Ascending aorta (tissue), 2 donors: Measurements from ENCODE around the gene SCYL3. TPM values are rescaled to one million over a fixed set of nuclear protein-coding genes. Genes with fewer than 3 reads are reported as not detected.
"Not testable (repeated sequence)": the region's sequence is repeated elsewhere in the genome, so short reads cannot be mapped to it uniquely, and the experiment has no call there.

Experiments used
- DNase-seq, 2 donors: peaks; one replicate each; pipeline ENCODE4 v3.0.0-alpha.2; 2019; ENCODE audit warnings: low spot score in 2 of 2
- H3K27ac ChIP-seq, 2 donors: fragments of 200-600 bp; sonication (generic); one replicate each; pipeline ENCODE4 v1.5.1; 2016 to 2017; ENCODE audit warnings: mild to moderate bottlenecking in 1 of 2
- H3K27me3 ChIP-seq: fragments of 200-600 bp; sonication (generic); one replicate; pipeline ENCODE4 v1.5.1; 2017
- H3K36me3 ChIP-seq, 2 donors: fragments of 200-600 bp; sonication (generic); one replicate each; pipeline ENCODE4 v1.5.1; 2016
- H3K4me1 ChIP-seq, 2 donors: fragments of 200-600 bp; sonication (generic); one replicate each; pipeline ENCODE4 v1.5.1; 2016 to 2017; ENCODE audit warnings: mild to moderate bottlenecking in 1 of 2
- H3K4me3 ChIP-seq, 2 donors: fragments of 200-600 bp; sonication (generic); one replicate each; pipeline ENCODE4 v1.5.1; 2016 to 2017; ENCODE audit warnings: mild to moderate bottlenecking in 1 of 2
- H3K9me3 ChIP-seq, 2 donors: fragments of 200-600 bp; sonication (generic); one replicate each; pipeline ENCODE4 v1.5.1; 2016
- CTCF ChIP-seq, 3 experiments: fragments of 200-600 bp in 2 of 3; fragments of 450-650 bp in 1 of 3; sonication (generic) in 2 of 3; IDR thresholded peaks; one replicate each; pipeline ENCODE4 v1.5.1; 2016 to 2019; ENCODE audit warnings: antibody characterized with exemption in 3 of 3, mild to moderate bottlenecking in 1 of 3, moderate library complexity in 1 of 3
- intact Hi-C: fragments of 100-400 bp; cut with DNase I; formaldehyde crosslinking; loops from one replicate; pipeline ENCODE4 v1.15.1; 2023
- total RNA-seq: library from RNA; depleted of rRNA; stranded (reverse); fragments of >200 nt; gene quantifications from one replicate; pipeline ENCODE4 v1.1.0, GENCODE V29; 2016

Gene SCYL3
- total RNA-seq, 1 donor from 2014 or later, result 0.96 TPM

- Histone ChIP-seq H3K9me3 (no peaks in the 10 kb centered on the region), H3K36me3 (peaks cover 59 to 88% of the 10 kb centered on the region in 2 donors), H3K4me1 (no peaks in the 10 kb centered on the region), H3K27me3 (no peaks in the 10 kb centered on the region), H3K27ac (no peak overlapping the region), H3K4me3 (no peak overlapping the region)
- no peak for DNase-seq
- intact Hi-C loops, result no loop called here
- TF ChIP-seq CTCF (IDR thresholded peaks at IDR 0.05), result no peak
Observed at GRCh38 chr1:169874229-169874628, 19.5 kb downstream of the SCYL3 start.

- H3K27ac ChIP-seq, result no peak overlapping the region
- intact Hi-C loops, result no loop called here
- no peaks in the 10 kb centered on the region for H3K27me3 ChIP-seq
- TF ChIP-seq CTCF (IDR thresholded peaks at IDR 0.05), result no peak
- DNase-seq, result no peak
- H3K4me3 ChIP-seq, result no peak overlapping the region
- H3K36me3 ChIP-seq, result peaks cover 65 to 93% of the 10 kb centered on the region in 2 donors
- H3K9me3 ChIP-seq, result no peaks in the 10 kb centered on the region
- no peaks in the 10 kb centered on the region for H3K4me1 ChIP-seq
Observed at GRCh38 chr1:169873582-169874199, 20.0 kb downstream of the SCYL3 start.

GRCh38 chr1:169872906-169873305, 20.8 kb downstream of the SCYL3 start:
- Histone ChIP-seq H3K27me3 (no peaks in the 10 kb centered on the region), H3K9me3 (no peaks in the 10 kb centered on the region), H3K4me1 (no peaks in the 10 kb centered on the region), H3K36me3 (peaks cover 71 to 94% of the 10 kb centered on the region in 2 donors), H3K27ac (no peak overlapping the region), H3K4me3 (no peak overlapping the region)
- TF ChIP-seq CTCF (IDR thresholded peaks at IDR 0.05), result no peak
- intact Hi-C loops, result no loop called here
- no peak for DNase-seq

GRCh38 chr1:169871988-169872387, 21.7 kb downstream of the SCYL3 start:
- H3K36me3 ChIP-seq, result peaks cover 69 to 95% of the 10 kb centered on the region in 2 donors

GRCh38 chr1:169869426-169869825, 24.3 kb downstream of the SCYL3 start:
- Histone ChIP-seq H3K4me3 (no peak overlapping the region), H3K27ac (no peak overlapping the region), H3K4me1 (no peaks in the 10 kb centered on the region), H3K9me3 (no peaks in the 10 kb centered on the region), H3K27me3 (no peaks in the 10 kb centered on the region), H3K36me3 (peaks cover 75 to 98% of the 10 kb centered on the region in 2 donors)
- intact Hi-C loops, result no loop called here
- no peak for TF ChIP-seq CTCF (IDR thresholded peaks at IDR 0.05)
- DNase-seq, result no peak

More at GRCh38 chr1:169871988-169872387, 21.7 kb downstream of the SCYL3 start:
- DNase-seq, H3K27me3 ChIP-seq, H3K4me3 ChIP-seq, H3K9me3 ChIP-seq, H3K27ac ChIP-seq, H3K4me1 ChIP-seq, intact Hi-C loops: not testable (repeated sequence)

GRCh38 chr1:169868978-169869377, 24.7 kb downstream of the SCYL3 start:
- Histone ChIP-seq H3K27me3 (no peaks in the 10 kb centered on the region), H3K36me3 (peaks cover 73 to 98% of the 10 kb centered on the region in 2 donors), H3K4me3 (no peak overlapping the region), H3K27ac (no peak overlapping the region), H3K4me1 (no peaks in the 10 kb centered on the region), H3K9me3 (no peaks in the 10 kb centered on the region)
- no peak for TF ChIP-seq CTCF (IDR thresholded peaks at IDR 0.05)
- no peak for DNase-seq
- intact Hi-C loops, result no loop called here
